Measurements from ENCODE around the gene SDHB. TPM values are rescaled to one million over a fixed set of nuclear protein-coding genes. Genes with fewer than 3 reads are reported as not detected.

The SDHB gene
- total RNA-seq, 2 experiments from 2014 or later, result 105 to 106 TPM

- intact Hi-C loops (cut with micrococcal nuclease; ENCODE audit: unreplicated experiment), result no loop called here
- TF ChIP-seq EZH2phosphoT487 (IDR thresholded peaks at IDR 0.05; ENCODE audit: borderline replicate concordance, low read depth, low read length), result no peak
- no peak for TF ChIP-seq CTCF (conservative IDR thresholded peaks at IDR 0.05; ENCODE audit: low read length)
These were observed 84.7 kb downstream of the SDHB start for GRCh38 chr1:16969057-16969611.

More at GRCh38 chr1:16969057-16969611, 84.7 kb downstream of the SDHB start:
- H3K9me2 ChIP-seq (ENCODE audit: insufficient read depth, low read length), result no peaks in the 10 kb centered on the region
- BruUV-seq (replicated peaks), result no TSS peak
- H3K27ac ChIP-seq (ENCODE audit: low read depth, low read length, poor library complexity, severe bottlenecking), result no peak overlapping the region
- no peak for DNase-seq (ENCODE audit: low spot score)
- H2AFZ ChIP-seq (ENCODE audit: low read length), result no peak overlapping the region
- no peak overlapping the region for H3K4me3 ChIP-seq (ENCODE audit: low read depth, low read length, poor library complexity, severe bottlenecking)
- H3K9me3 ChIP-seq (ENCODE audit: low read length), result no peaks in the 10 kb centered on the region
- ChIA-PET CTCF (ENCODE audit: unreplicated experiment) (interaction anchor here (0.6 kb wide), 1 partner anchor 15 kb away, joined by 3 read pairs; no protein-coding TSS in a partner anchor), POLR2A (no interaction called here)
- no peaks in the 10 kb centered on the region for H3K79me2 ChIP-seq (ENCODE audit: insufficient read depth, low read depth, low read length)
- H3K36me3 ChIP-seq (ENCODE audit: insufficient read depth, low read length), result peaks cover 5% of the 10 kb centered on the region; the same call in 1 of the 2 replicates
- H3K4me1 ChIP-seq (ENCODE audit: insufficient read depth, low read length, poor library complexity, severe bottlenecking), result no peaks in the 10 kb centered on the region
- no peaks in the 10 kb centered on the region for H4K20me1 ChIP-seq (ENCODE audit: insufficient read depth, low read length)
- H3K4me2 ChIP-seq (ENCODE audit: low read length), result no peak overlapping the region

Other genes starting within 250 kb of the SDHB start
- gene RNU1-2, start 158.1 kb downstream of the SDHB start, total RNA-seq (2014; rRNA removed; shearing (Covaris generic)), result under 0.01 TPM in 2 replicates
- gene RNU1-2, start 158.1 kb downstream of the SDHB start, total RNA-seq (2022), result 1,721 and 1,968 TPM in 2 replicates
- 36.3 and 57.9 TPM in 2 replicates for gene CROCC, start 132.1 kb downstream of the SDHB start, total RNA-seq (2014; rRNA removed; shearing (Covaris generic))
- gene CROCC, start 132.1 kb downstream of the SDHB start, total RNA-seq (2022), result 54.0 and 54.1 TPM in 2 replicates
- gene MFAP2, start 73.4 kb downstream of the SDHB start, total RNA-seq (2014; rRNA removed; shearing (Covaris generic)), result not detected in 2 replicates
- gene MFAP2, start 73.4 kb downstream of the SDHB start, total RNA-seq (2022), result not detected in 2 replicates
- gene ATP13A2, start 42.1 kb downstream of the SDHB start, total RNA-seq (2014; rRNA removed; shearing (Covaris generic)), result 25.0 and 28.1 TPM in 2 replicates
- gene ATP13A2, start 42.1 kb downstream of the SDHB start, total RNA-seq (2022), result 28.8 and 31.4 TPM in 2 replicates
- gene PADI2, start 65.4 kb upstream of the SDHB start, total RNA-seq (2014; rRNA removed; shearing (Covaris generic)), result not detected in 2 replicates
- gene PADI2, start 65.4 kb upstream of the SDHB start, total RNA-seq (2022), result 0.08 TPM in 1 of 2 replicates, not detected in the other
- gene PADI1, start 151.1 kb upstream of the SDHB start, total RNA-seq (2014; rRNA removed; shearing (Covaris generic)), result not detected in 2 replicates
- gene PADI1, start 151.1 kb upstream of the SDHB start, total RNA-seq (2022), result not detected in 2 replicates
- not detected in 2 replicates for gene PADI3, start 195.1 kb upstream of the SDHB start, total RNA-seq (2014; rRNA removed; shearing (Covaris generic))
- gene PADI3, start 195.1 kb upstream of the SDHB start, total RNA-seq (2022), result not detected in 2 replicates